ENCODE measurements around the gene MFRP.

The MFRP gene

DNA sequence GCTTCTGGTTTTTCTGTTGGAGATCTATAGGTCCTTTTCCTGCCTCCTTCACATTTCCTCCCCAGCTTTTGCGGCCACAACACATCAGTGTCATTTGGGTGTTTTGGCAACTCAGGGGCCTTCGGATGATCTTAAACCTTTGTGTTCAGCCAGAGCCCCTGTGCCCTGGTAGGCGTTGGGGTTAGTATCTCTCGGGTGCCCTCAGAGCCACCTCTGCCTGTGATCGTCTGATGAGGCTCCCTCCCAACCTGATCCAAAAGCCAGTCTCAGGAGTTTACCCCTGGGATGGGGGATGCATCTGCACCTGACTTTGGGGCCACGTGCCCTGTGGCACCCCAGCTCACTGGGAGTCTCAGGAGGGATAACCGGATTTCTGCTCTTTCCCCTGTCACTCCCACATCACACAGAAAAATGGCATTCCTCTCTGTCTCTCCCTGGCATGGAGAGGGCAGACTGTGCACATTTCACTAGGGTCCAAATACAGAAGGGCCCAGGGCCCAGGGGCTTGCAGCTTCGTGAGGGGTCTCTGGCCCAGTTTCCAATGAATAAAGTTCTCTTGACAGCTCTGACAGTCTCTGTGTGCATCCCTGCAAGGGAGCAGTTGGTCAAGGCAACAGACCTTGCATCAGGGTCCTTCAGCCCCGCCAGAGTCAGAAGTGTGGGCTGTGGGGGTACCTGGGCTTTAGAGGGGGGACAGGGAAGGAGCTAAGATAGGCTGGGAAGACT, 9.6 kb downstream of the MFRP start:
- no peak for DNase-seq

DNA sequence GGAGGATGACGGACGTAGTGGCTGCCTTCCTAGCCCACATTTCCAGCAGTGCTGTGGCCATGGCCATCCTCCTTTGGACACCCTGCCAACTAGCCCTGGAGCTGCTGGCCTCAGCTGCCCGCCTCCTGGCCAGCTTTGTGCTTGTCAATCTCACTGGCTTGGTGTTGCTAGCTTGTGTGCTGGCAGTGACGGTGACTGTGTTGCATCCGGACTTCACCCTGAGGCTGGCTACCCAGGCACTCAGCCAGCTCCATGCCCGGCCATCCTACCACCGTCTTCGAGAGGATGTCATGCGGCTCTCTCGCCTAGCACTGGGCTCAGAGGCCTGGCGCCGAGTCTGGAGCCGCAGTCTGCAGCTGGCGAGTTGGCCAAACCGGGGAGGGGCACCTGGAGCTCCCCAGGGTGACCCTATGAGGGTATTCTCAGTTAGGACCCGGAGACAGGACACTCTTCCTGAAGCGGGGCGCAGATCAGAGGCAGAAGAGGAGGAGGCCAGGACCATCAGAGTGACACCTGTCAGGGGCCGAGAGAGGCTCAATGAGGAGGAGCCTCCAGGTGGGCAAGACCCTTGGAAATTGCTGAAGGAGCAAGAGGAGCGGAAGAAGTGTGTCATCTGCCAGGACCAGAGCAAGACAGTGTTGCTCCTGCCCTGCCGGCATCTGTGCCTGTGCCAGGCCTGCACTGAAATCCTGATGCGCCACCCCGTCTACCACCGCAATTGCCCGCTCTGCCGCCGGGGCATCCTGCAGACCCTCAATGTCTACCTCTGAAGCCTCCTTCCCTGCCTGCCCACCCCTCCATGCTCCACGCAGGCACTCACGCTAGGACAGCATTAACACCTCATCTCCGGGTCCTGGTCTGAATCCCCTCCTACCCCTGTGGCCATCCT, 10.6 kb downstream of the MFRP start:
- DNase-seq, result no peak

DNA sequence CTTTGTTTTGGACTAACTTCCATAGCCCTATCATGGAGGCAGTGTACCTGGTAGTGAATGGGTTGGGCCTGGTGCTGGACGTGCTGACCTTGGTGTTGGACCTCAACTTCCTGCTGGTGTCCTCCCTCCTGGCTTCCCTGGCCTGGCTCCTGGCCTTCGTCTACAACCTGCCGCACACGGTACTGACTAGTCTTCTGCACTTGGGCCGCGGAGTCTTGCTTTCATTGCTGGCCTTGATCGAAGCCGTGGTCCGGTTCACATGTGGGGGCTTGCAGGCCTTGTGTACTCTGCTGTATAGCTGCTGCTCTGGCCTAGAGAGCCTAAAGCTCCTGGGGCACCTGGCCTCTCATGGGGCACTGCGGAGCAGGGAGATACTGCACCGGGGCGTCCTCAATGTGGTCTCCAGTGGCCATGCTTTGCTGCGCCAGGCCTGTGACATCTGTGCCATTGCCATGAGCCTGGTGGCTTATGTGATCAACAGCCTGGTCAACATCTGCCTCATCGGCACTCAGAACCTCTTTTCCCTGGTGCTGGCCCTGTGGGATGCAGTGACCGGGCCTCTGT, 11.3 kb downstream of the MFRP start:
- no peak for DNase-seq

DNA sequence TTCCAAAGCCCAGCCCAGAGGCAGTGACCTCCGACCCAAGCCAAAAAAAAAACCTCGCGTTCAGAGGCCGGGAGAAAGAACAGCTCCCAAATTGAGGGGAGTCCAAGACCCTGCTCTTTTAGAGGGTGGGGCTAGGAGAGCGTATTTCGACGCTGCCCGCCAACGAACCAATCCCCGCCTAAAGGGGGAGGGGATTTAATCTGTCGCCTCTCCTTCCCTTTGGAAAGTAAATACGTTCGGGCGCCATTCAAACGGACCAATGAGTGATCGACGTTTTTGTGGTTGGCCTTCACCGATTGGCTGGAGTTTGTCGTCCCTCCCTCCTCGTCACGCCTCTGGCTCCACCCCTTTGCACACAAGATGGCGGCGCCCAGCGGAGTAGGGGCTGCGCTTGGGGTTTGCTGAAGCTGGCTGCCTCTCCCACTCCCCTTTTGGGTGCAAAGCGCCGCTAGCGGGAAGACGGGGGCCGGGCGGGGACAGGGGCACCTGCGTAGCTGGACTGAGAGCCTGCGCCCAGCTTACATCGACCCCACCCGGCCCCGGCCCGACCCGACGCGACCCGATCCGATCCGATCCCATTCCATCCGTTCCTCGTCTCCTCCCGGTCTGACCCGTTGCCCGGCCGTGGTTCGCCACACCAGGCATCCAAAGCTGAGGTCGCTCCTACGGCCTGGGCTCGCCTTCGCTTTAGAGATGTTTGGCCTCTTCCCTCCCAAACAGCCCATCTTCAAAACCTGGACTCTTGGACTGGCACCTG, 12.2 kb downstream of the MFRP start, which contains the start of gene RNF26:
Gene RNF26, plus strand, starts transcription at position 354 of the 757 bp plus-strand sequence. CDS start 596 bp downstream, outside the sequence.
- DNase-seq, result peak; percentile 96

DNA sequence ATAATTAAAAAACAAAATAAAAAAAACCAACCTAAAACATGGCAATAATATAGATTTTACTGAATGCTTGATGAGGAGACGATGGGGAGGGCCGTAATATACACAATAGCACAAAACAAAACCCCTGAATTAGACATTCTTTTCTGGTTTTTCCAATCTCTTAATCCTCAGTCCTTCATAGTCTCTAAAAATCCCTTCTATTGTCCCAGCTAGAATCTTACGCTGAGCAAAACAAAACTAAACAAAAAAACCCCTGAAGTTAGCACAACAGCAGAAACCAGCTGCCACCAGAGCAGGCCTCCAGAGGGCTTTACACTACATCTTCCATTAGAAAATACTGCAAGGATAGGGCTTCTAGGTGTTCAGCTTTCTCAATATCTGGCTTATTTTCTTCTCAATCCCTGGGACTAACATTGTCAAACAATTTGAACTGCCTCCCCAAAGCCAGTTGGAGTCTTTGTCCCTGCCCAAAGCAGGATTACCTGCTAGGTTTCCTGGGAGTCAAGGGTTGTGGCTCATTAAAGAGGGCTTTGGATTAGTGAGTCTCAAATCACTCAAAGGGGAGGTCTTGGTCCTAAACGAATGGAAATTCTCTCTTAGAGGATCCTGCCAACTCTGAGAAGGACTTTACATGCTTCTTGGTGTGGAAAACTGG, 14.3 kb downstream of the MFRP start:
- DNase-seq, result no peak

DNA sequence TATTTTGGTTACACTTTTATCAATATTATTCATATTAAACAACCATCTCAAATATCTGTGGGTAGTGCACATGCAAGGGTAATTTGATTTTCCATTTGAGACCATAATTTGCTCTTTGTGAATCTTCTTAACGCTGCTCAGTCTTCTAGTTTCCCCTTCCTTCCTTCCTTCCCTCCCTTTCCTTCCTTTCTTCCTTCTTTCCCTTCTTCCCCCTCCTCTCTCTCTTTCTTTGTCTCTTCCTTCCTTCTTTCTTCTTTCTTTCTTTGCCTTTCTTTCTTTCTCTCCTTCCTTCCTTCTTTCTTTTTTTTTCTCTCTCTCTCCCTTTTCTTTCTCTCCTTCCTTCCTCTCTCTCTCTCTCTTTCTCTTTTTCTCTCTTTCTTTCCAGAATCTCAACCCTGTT, 16.3 kb downstream of the MFRP start:
- DNase-seq, result no peak

DNA sequence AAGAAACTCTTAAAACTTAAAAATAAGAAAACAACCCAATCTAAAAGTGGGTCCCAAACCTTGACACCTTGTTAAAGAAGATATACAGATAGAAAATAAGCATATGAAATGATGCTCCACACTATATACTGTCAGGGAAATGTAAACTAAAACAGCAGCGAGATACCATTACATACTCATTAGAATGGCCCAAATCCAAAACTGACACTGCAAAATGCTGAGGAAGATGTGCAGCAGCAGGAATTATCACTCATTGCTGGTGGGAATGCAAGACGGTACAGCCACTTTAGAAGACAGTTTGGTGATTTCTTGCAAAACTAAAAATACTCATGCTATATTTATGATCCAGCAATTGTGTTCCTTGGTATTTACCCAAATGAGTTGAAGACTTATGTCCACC, 17.2 kb downstream of the MFRP start:
- no peak for DNase-seq

DNA sequence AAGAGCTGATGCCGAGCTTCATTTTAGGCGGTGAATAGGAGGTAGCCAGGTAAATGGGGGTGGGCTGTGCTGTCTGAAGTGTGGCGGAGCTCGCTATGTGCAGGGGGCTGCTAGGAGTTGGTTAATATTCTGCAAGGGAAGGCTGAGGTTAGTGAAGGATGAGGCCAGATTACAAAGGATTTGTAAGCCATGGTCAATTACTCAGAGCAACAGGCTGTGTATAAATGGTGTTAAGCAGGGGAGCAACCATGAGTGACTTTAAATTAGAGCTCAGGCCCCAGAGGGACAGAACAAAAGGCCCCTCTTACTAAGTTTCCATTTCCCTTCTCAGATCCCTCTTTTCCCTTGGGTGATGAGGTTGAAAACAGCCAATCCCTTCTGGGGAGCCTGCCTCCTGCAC, 22.3 kb downstream of the MFRP start:
- no peak for DNase-seq

DNA sequence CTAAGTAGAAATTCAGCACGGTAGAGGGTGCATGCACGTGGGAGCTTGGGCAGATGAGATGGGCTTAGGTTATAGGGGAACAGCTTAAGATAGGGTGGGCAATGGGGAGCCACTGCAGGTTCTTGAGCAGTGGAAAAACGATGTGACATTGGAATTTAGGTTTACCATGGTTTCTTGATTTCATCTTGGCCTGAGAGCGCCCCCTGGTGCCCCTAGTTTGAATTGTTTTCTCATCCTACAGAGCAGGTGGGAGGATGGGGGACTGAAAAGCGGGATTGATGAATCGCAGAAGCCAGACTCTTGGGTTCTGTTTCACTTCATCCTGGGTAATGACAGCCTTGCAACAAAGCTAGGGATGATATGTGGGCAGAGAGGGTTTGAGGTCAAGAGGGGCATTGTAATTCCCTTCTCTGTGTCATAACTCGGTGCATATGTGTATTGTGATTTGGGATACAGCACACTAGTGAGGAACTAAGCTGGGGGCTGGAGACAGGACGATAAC, 22.9 kb downstream of the MFRP start:
- peak; percentile 53 to 55 for DNase-seq

DNA sequence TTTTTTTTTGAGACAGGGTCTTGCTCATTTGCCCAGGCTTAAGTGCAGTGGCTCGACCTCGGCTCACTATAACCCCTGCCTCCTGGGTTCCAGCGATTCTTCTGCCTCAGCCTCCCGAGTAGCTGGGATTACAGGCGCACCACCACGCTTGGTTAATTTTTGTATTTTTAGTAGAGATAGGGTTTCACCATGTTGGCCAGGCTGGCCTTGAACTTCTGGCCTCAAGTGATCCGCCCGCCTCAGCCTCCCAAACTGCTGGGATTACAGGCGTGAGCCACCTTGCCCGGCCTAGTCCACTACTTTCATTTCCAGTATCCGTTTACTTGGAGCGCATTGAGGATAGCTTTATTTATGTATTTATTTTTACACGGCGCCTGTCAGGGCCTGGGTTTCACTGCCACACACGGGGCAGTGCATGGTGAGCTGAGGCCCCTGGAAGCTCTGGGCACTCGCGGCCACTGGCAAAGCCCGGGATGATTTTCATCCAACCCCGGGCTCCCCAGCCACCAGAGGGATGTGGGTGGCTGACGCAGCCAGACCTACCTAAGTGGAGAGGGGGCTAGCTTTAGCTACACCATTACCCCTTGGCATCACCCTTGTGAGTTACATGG, 23.5 kb downstream of the MFRP start:
- DNase-seq, result no peak

DNA sequence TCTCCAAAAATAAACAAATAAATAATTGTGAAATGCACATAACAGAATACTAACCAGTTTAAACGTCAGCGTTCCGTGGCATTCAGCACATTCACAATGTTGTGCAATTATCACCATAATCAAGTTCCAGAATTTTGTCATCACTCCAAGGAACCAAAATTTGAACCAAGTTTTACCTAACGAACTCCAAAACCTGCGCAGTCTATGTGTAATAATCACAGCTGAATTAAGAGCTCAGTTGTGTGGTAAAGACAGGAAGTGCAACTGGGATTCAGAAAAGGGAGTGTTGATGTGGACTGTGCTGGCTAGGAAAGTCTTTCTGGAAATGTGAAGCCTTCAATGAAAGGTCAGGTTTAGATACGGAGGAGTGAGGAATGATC, 24.2 kb downstream of the MFRP start:
- no peak for DNase-seq

DNA sequence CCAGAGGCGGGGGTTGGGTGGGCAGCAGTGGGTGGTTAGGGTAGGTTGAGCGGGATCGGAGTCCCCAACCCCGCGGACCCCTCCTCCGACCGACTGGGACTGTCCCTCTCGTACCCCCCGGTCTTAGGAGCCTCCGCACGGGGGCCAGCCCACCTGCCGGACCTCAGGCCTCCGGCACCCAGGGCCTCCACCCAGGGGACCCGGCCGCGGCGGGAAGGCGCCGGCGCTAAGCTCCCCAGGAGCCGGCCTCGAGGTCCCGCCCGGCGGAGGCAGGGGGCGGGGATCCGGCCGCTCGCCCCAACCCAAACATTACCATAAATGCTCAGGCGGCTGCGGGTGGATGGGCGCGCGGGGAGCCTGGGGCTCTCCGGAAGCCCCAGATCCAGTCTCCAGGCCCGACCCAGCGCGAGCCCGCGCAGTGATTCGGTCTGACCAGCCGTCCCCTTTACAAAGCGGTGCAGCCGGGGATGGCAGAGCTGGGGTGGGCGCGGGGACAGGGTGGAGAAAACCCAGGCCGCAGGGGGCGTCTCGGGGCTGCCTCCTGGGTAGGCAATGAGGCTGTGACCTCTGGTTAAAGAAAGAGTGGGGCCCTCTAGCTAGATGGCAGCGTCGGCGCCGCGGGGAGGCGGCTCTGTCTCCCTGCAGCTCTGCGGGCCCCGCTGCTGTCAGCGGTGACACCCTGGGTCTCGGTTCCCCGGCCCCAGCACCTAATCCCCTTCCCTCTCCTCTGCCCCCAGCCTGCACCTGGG, 25.6 kb downstream of the MFRP start:
- no peak for DNase-seq

DNA sequence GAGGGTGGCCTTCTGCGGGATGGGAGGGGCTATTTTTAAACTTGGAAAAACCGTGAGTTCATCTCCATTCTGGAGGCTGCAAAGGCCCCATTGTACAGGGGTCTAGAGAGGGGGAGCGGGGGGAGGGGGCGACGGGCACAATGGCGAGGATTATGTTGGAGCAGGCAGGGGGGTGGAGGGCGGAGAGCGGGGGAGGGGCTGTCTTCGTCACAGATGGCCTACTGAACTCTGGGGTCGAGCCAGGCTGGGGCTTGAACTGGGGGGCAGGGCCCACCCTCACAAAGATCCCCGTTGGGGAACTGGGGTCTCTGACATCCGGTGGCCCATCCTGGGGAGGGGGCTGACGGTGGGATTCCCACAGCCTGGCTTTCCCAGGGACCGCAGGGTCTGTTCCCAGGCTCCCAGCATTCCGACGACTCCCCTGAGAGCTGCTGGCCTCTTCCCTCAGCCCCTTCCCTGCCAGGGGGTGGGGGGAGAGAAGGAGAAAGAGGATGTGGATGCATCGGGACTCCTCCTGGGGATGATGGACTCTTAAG, 26.2 kb downstream of the MFRP start:
- DNase-seq, result no peak

DNA sequence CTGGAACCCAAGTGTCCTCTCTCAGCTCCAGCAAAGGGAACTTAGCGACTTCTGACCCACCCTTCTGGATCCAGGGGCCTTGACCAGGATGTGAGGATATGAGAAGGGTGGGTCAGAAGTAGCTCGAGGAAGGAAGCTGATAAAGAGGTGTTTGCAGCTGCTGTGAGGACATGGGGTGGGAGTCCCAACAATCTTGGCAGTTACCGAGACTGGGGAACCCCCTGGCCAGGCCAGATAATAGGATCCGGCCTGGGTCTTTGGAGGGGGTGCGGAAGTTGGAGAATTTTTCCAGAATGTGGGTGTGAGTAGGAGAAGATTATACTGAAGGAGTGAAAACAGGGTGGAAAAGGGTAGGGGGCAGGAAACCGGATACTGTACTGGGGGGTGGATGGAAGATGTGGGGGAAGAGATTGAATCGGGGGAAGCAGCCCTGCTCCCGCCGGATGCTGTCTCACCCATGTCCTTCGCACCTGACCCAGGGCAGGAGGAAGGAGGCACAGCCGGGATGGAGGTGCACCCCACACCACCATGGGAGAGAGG, 26.7 kb downstream of the MFRP start:
- DNase-seq, result no peak

DNA sequence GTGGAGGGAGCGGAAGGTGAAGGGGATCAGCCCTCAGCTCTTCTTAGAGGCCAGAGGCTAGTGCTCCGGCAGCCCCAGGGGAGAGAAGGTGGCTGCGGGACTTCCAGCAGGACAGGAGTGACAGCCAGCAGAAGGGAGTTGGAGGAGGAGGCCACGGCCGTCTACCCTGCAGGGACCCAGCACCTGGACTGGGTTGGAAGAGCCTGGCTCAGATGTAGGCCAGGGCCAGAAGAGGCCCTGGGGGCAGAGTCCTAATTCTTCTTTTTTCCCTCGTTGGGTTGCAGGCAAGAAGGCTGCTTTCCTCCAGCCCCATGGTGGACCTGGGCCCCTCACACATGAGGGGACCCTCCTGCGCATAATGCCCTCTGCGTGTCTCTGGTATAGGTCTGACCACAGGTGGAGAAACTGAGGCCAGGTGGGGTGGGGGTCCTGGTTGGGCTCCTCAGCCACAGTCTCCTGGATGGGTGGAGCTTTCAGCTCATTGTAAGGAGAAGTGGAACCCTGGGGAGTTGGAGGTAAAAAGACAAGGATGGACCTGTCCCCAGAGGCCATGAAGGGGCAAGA, 27.3 kb downstream of the MFRP start:
- DNase-seq, result no peak

DNA sequence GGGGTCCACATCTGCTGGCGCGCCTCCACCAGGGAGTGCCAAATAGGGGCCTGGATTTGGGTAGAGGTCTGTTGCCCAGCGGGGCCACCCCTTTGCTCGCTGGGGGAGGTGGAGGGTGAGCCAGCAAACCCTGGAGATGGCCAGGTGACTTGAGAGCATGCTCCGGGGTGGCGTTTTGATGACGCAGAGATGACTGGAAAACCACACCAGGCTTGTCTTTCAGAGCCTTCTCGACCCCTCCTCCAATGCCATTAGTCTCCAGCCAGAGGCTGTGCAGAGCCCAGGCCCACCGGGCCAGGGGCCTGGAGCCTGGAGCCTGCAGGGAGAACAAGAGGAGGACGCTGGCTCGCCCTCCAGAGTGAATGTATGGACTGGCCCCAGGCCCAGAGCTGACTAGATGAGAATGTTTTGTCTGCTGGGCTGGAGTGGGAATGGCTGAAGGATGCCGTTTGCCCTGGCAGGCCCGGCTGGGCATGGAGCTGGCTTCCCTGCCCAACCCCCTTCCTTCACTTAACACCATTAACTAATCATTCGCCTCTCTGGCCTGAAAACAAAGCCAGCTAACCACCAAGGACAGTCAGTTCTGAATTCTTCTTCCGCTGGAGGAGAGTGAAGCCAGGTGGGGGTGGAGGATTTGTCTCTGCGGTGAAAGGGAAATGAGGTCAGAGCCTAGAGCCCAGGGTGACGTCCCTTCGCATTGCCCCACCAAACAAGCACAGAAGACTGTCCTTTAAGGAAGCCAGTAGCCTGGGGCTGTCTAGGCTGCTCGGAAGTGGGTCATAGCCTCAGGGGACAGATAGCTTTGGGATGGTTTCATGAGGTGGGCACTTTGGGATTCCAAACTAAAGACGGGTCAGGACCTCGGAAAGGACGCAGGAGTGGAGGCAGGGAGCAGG, 28.0 kb downstream of the MFRP start:
- peak; percentile 46 to 67 for DNase-seq

DNA sequence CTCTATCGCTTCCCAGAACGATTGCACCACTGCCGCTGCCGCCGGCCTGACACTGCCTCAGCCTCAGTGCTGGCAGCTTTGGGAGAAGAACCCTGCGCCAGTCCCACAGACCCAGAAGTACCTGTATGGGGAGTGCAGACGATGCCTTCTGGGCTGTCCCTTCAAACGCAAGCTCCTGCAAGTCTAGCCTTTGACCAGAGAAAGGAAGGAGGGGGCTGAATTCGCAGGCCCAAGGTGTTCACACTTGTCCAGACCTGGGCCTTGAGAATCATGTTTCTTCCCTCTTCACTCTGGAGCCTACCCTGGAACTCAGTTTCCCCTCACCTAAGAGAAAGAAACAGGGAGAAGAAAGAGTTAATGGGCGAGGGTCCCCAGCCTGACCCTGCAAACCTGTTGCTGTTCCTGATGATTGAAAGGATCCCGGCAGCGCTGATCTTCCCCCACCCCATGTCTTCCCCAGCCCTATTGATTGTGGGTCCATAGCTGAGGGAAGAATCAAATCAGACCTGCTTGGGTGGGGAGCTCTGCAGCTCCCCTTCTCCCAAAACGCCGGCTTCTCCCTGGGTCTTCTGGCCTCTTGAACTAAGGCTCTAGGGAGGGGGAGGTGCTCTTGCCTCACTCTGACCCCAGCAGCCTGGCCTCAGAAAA, 28.8 kb downstream of the MFRP start:
- DNase-seq, result no peak
